ENCODE measurements around the gene RASA3.
A peak's percentile ranks its signal among the peaks of the same experiment; 100 is the strongest.

RASA3 gene

GRCh38 chr13:114109641-114110041 is 22.8 kb downstream of the RASA3 start:
- H3K4me3 ChIP-seq, result peak overlapping the region in 8 of 10 experiments; percentile 3 to 42 (median 31); a peak in 9 of 20 replicates
- no peak for TF ChIP-seq Cebpa-rat (IDR thresholded peaks at IDR 0.05)
- peaks cover 91 to 97% (median 95%) of the 10 kb centered on the region in 10 experiments for H3K4me1 ChIP-seq
- no peaks in the 10 kb centered on the region for H3K27me3 ChIP-seq
- H4K20me1 ChIP-seq, result peaks cover 47 to 79% (median 68%) of the 10 kb centered on the region in 11 experiments
- no peaks in the 10 kb centered on the region for H3K9me3 ChIP-seq (replicated peaks in 1 of 11)
- peak overlapping the region; percentile 81 to 96 (median 90) for H3K4me2 ChIP-seq
- peak overlapping the region in 10 of 11 experiments; percentile 29 to 93 (median 81); a peak in 21 of 22 replicates for H3K27ac ChIP-seq
- H3K9ac ChIP-seq, result peak overlapping the region; percentile 38 to 84 (median 71); a peak in 20 of 22 replicates
- peaks cover 0 to 34% (median 7%) of the 10 kb centered on the region in 11 experiments; a peak in 9 of 22 replicates for H3K36me3 ChIP-seq

- no peak for TF ChIP-seq Cebpa-rat (IDR thresholded peaks at IDR 0.05)
- Histone ChIP-seq H3K4me1 (peaks cover 88 to 93% (median 92%) of the 10 kb centered on the region in 10 experiments), H3K9me3 (replicated peaks in 1 of 11) (no peaks in the 10 kb centered on the region), H3K27ac (peak overlapping the region in 9 of 11 experiments; percentile 29 to 93 (median 81); a peak in 16 of 22 replicates), H3K4me2 (peak overlapping the region; percentile 81 to 96 (median 90)), H3K9ac (peak overlapping the region in 10 of 11 experiments; percentile 38 to 84 (median 72); a peak in 16 of 22 replicates), H3K27me3 (no peaks in the 10 kb centered on the region), H4K20me1 (peaks cover 47 to 86% (median 71%) of the 10 kb centered on the region in 11 experiments), H3K4me3 (no peak overlapping the region), H3K36me3 (peaks cover 0 to 26% (median 5%) of the 10 kb centered on the region in 11 experiments; a peak in 9 of 22 replicates)
Measured at GRCh38 chr13:114108894-114109293, 23.5 kb downstream of the RASA3 start.

DNA sequence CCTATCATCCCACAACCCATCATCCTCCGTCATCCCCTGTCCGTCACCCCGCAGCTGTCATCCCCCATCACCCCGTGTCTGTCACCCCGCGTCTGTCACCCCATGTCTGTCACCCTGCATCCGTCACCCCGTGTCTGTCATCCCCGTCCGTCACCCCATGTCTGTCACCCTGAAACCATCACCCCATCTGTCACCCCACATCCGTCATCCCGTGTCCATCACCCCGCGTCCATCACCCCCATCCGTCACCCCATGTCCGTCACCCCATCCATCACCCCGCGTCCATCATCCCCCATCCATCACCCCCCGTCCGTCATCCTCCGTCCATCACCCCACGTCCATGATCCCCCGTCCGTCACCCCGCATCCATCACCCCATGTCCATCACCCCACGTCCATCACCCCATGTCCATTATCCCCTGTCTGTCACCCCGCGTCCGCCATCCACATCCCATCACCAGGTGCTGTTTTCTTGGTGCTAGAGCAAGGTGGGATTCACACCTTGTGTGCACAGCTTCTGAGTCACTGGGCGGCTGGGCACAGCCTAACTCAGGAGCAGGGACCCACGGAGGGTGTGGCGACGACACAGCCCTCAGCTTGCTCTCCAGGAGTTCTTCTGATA is 24.2 kb downstream of the RASA3 start:
- Histone ChIP-seq H3K4me2 (peak overlapping the region; percentile 81 to 96 (median 90)), H3K4me3 (no peak overlapping the region), H3K36me3 (peaks cover 0 to 24% (median 4%) of the 10 kb centered on the region in 11 experiments; a peak in 7 of 22 replicates), H3K27ac (peak overlapping the region in 7 of 11 experiments; percentile 76 to 93 (median 81); a peak in 13 of 22 replicates), H3K9me3 (replicated peaks in 1 of 11) (no peaks in the 10 kb centered on the region), H3K27me3 (no peaks in the 10 kb centered on the region), H4K20me1 (peaks cover 47 to 86% (median 72%) of the 10 kb centered on the region in 11 experiments), H3K9ac (peak overlapping the region in 8 of 11 experiments; percentile 30 to 84 (median 74); a peak in 13 of 22 replicates), H3K4me1 (peaks cover 83 to 89% (median 87%) of the 10 kb centered on the region in 10 experiments)
- no peak for TF ChIP-seq Cebpa-rat (IDR thresholded peaks at IDR 0.05)

DNA sequence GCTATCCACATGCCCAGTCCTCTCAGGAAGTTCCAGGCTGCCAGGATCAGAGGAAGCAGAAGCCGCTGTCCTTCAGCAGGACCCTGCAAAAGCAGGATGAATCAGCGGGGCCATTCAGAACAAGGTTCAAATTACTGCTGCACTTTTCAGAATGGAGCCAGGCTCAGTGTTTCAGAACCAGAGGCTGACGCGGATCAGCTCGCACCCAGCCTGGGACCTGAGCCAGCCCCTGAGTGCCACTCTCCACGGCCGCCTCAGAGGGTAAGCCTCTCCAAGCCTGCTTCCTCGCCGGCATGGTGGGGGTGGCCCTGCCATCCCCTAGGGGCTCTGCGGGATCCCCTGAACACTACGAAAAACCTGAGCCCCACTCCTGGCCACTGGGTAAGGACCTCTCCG is 24.7 kb downstream of the RASA3 start:
- H3K9ac ChIP-seq, result peak overlapping the region in 9 of 11 experiments; percentile 22 to 54 (median 41); a peak in 14 of 22 replicates
- H3K27ac ChIP-seq, result peak overlapping the region in 5 of 11 experiments; percentile 32 to 93 (median 48); a peak in 7 of 22 replicates
- H3K4me1 ChIP-seq, result peaks cover 81 to 88% (median 86%) of the 10 kb centered on the region in 10 experiments

DNA sequence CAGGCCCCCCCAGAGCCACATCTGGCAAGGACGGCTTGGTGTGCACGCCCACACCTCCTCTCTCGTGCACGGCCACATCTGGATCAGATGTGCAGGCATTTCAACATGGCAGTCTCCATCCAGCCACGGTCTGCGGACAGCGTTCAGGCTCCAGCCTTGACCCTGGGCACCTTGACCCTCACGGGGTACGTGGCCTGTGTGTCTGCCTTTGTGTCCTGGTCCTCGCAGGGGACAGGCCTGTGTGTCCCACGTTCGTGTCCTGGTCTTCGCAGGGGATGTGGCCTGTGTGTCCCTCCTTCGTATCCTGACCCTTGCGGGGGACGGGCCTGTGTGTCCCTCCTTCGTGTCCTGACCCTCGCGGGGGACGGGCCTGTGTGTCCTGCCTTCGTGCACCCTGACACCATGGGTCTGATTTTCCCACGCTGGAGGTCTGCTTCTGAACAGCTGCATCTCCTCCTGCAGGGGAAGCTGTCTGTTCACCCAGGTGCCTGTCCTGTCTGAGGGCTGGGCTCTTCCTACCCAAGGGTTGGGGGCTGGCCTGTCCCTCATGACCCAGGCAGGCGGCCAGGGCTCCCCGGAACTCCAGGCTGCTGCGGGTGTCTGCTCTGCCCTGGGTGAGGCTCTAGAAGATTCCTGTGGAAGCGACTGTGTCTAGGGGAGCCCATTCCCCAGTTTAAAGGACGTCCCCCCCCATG is 25.3 kb downstream of the RASA3 start:
- no peaks in the 10 kb centered on the region for H3K27me3 ChIP-seq
- H3K9me3 ChIP-seq (replicated peaks in 1 of 11), result no peaks in the 10 kb centered on the region
- peak overlapping the region in 5 of 11 experiments; percentile 32 to 93 (median 48); a peak in 9 of 22 replicates for H3K27ac ChIP-seq
- H4K20me1 ChIP-seq, result peaks cover 58 to 86% (median 76%) of the 10 kb centered on the region in 11 experiments
- peaks cover 0 to 14% (median 0%) of the 10 kb centered on the region in 11 experiments; a peak in 4 of 22 replicates for H3K36me3 ChIP-seq
- no peak for TF ChIP-seq Cebpa-rat (IDR thresholded peaks at IDR 0.05)
- peak overlapping the region in 8 of 11 experiments; percentile 22 to 51 (median 42); a peak in 11 of 22 replicates for H3K9ac ChIP-seq
- 0 out of 20 replicates have a peak overlapping the region, but pooled peaks of 1 of the 10 experiments have one; percentile 7 for H3K4me3 ChIP-seq
- H3K4me2 ChIP-seq, result peak overlapping the region; percentile 48 to 96 (median 89)
- peaks cover 75 to 88% (median 86%) of the 10 kb centered on the region in 10 experiments for H3K4me1 ChIP-seq

More for the DNA sequence above, 24.7 kb downstream of the RASA3 start:
- Histone ChIP-seq H3K4me3 (peak overlapping the region in 1 of 10 experiments; percentile 7; a peak in 1 of 20 replicates), H3K27me3 (no peaks in the 10 kb centered on the region), H3K36me3 (peaks cover 0 to 19% (median under 1%) of the 10 kb centered on the region in 11 experiments; a peak in 4 of 22 replicates), H3K9me3 (replicated peaks in 1 of 11) (no peaks in the 10 kb centered on the region), H4K20me1 (peaks cover 53 to 86% (median 76%) of the 10 kb centered on the region in 11 experiments), H3K4me2 (peak overlapping the region; percentile 48 to 96 (median 89))
- no peak for TF ChIP-seq Cebpa-rat (IDR thresholded peaks at IDR 0.05)

- no peak overlapping the region; a peak in 1 of 20 replicates for H3K4me3 ChIP-seq
- no peak for TF ChIP-seq Cebpa-rat (IDR thresholded peaks at IDR 0.05)
- H4K20me1 ChIP-seq, result peaks cover 64 to 87% (median 82%) of the 10 kb centered on the region in 11 experiments
- no peaks in the 10 kb centered on the region for H3K27me3 ChIP-seq
- H3K36me3 ChIP-seq, result peaks cover 0 to 14% (median 0%) of the 10 kb centered on the region in 11 experiments; a peak in 4 of 22 replicates
- H3K4me1 ChIP-seq, result peaks cover 69 to 88% (median 86%) of the 10 kb centered on the region in 10 experiments
- no peaks in the 10 kb centered on the region for H3K9me3 ChIP-seq (replicated peaks in 1 of 11)
- peak overlapping the region; percentile 81 to 96 (median 89); a peak in 21 of 22 replicates for H3K4me2 ChIP-seq
- H3K27ac ChIP-seq, result peak overlapping the region in 4 of 11 experiments; percentile 46 to 64 (median 52); a peak in 5 of 22 replicates
- H3K9ac ChIP-seq, result peak overlapping the region in 6 of 11 experiments; percentile 14 to 71 (median 34); a peak in 7 of 22 replicates
Measured at GRCh38 chr13:114106526-114106925, 25.9 kb downstream of the RASA3 start.

DNA sequence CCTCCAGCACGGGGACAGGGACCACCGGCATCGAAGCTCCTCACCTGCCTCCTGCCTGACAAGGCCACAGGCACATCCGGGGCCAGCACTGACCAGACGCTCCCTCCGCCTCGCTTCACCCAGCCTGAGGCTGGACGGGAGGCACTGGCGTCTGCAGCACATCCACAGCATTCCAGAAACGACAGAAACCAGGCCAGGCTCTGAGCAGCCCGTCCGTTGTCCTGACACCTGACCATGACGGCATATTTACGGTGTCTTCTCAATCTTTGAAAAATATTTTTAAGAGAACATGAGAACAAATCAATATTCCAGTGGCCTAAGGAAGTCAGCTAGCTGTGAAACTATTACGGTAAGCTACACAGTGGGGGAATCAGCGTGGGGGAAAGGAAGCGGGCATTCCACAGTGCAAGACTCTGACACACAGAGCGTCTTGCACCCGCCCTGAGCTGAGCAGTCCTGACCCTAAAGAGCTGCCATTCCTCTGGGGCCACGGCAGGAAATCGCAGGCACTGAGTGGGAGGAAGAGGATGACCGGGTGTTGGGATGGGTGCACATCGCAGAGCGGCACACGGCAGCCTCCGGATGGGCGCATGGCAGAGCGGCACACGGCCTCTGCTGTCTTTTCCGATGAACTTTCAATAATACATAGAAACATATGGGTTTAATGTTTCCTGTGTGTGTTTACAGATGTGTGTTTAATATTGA is 26.8 kb downstream of the RASA3 start:
- Histone ChIP-seq H4K20me1 (peaks cover 73 to 95% (median 89%) of the 10 kb centered on the region in 11 experiments), H3K36me3 (peaks cover 0 to 14% (median 0%) of the 10 kb centered on the region in 11 experiments; a peak in 4 of 22 replicates), H3K4me1 (peaks cover 63 to 90% (median 89%) of the 10 kb centered on the region in 10 experiments), H3K4me2 (peak overlapping the region; percentile 81 to 96 (median 89)), H3K9ac (peak overlapping the region in 10 of 11 experiments; percentile 12 to 71 (median 42); a peak in 16 of 22 replicates), H3K4me3 (peak overlapping the region in 6 of 10 experiments; percentile 2 to 41 (median 16); a peak in 6 of 20 replicates), H3K27ac (peak overlapping the region in 9 of 11 experiments; percentile 10 to 64 (median 46); a peak in 13 of 22 replicates), H3K9me3 (replicated peaks in 1 of 11) (no peaks in the 10 kb centered on the region), H3K27me3 (no peaks in the 10 kb centered on the region)
- no peak for TF ChIP-seq Cebpa-rat (IDR thresholded peaks at IDR 0.05)

All from BLaER1 treated with 17β-estradiol and CSF1 and Interleukin-3, amounts not matched to agents 10 nM and 100 nM (cell line).